ENCODE data around the gene NCAM2.

DNA sequence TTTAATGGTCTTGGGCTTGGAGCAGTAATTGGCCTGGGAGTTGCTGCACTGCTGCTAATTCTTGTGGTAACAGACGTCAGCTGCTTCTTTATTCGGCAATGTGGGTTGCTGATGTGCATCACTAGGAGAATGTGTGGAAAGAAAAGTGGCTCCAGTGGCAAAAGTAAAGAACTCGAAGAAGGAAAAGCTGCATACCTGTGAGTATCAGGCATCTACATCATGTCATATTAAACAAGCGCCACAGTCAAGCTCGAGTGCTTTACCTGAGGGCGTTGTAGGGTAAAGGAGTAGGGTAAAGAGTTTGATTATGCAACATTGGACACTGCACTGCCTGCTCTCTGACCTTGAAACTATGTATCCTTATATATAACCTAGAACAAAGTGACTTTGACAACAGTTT lies 510.6 kb downstream of the NCAM2 start:
- TF ChIP-seq, protein P1, sequence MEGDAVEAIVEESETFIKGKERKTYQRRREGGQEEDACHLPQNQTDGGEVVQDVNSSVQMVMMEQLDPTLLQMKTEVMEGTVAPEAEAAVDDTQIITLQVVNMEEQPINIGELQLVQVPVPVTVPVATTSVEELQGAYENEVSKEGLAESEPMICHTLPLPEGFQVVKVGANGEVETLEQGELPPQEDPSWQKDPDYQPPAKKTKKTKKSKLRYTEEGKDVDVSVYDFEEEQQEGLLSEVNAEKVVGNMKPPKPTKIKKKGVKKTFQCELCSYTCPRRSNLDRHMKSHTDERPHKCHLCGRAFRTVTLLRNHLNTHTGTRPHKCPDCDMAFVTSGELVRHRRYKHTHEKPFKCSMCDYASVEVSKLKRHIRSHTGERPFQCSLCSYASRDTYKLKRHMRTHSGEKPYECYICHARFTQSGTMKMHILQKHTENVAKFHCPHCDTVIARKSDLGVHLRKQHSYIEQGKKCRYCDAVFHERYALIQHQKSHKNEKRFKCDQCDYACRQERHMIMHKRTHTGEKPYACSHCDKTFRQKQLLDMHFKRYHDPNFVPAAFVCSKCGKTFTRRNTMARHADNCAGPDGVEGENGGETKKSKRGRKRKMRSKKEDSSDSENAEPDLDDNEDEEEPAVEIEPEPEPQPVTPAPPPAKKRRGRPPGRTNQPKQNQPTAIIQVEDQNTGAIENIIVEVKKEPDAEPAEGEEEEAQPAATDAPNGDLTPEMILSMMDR (IDR thresholded peaks at IDR 0.05; ENCODE audit: poor library complexity) = no peak
- no peak for TF ChIP-seq EZH2phosphoT487 (IDR thresholded peaks at IDR 0.05; ENCODE audit: low read depth, severe bottlenecking, unreplicated experiment)
- TF ChIP-seq EZH2 (IDR thresholded peaks at IDR 0.05; ENCODE audit: borderline replicate concordance) = no peak

All from hepatocyte (in vitro differentiated cells).